C4-2B (cell line): Measurements from ENCODE around the gene RPS24.

Experiments used
- ZFX ChIP-seq: fragments of 450-650 bp; IDR thresholded peaks from 2 replicates; pipeline ENCODE4 v1.6.1; 2017
- TF ChIP-seq, protein P1 (sequence below): fragments of 450-650 bp; conservative IDR thresholded peaks from 2 replicates; pipeline ENCODE4 v1.5.1; 2017; ENCODE audit warnings: mild to moderate bottlenecking

DNA sequence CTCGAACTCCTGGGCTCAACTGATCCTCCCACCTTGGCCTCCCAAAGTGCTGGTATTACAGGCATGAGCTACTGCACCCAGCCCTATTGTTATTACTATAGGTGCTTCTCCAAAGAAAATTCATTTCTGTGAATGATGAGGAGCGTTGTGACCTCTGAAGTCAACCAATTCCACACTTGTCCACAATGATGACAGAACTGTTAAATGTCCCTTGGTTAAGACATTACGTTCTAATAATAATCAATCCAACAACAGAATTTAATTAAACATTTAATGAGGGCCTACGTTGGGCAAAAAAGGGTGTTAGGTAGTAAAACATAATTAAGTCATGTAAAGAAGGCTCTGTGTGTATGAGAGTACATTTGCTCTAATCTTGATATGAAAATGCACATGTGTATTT is 22.6 kb upstream of the RPS24 start:
- TF ChIP-seq, protein P1, sequence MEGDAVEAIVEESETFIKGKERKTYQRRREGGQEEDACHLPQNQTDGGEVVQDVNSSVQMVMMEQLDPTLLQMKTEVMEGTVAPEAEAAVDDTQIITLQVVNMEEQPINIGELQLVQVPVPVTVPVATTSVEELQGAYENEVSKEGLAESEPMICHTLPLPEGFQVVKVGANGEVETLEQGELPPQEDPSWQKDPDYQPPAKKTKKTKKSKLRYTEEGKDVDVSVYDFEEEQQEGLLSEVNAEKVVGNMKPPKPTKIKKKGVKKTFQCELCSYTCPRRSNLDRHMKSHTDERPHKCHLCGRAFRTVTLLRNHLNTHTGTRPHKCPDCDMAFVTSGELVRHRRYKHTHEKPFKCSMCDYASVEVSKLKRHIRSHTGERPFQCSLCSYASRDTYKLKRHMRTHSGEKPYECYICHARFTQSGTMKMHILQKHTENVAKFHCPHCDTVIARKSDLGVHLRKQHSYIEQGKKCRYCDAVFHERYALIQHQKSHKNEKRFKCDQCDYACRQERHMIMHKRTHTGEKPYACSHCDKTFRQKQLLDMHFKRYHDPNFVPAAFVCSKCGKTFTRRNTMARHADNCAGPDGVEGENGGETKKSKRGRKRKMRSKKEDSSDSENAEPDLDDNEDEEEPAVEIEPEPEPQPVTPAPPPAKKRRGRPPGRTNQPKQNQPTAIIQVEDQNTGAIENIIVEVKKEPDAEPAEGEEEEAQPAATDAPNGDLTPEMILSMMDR, result no peak
- no peak for TF ChIP-seq ZFX
